NK-92 treated with Interleukin-12 subunit alpha and Interleukin-12 subunit beta, amount 100 ng/mL, for 24 hours (cell line): ENCODE results near the gene ADAMTS12.
A peak's percentile ranks its signal among the peaks of the same experiment; 100 is the strongest.

Experiments
- DNase-seq: peaks from one replicate; lab custom pipeline; 2025; lab: John Stamatoyannopoulos, UW

The ADAMTS12 gene

GRCh38 chr5:33649549-33650482 is 242.0 kb downstream of the ADAMTS12 start:
- DNase-seq = no peak

GRCh38 chr5:33641744-33642505 is 249.9 kb downstream of the ADAMTS12 start:
- no peak for DNase-seq

GRCh38 chr5:33639474-33639873 is 252.3 kb downstream of the ADAMTS12 start:
- no peak for DNase-seq

GRCh38 chr5:33637011-33637410 is 254.8 kb downstream of the ADAMTS12 start:
- DNase-seq = no peak

- DNase-seq = no peak
These were observed 256.2 kb downstream of the ADAMTS12 start for GRCh38 chr5:33635582-33635981.

GRCh38 chr5:33633699-33634098 is 258.1 kb downstream of the ADAMTS12 start:
- DNase-seq = no peak

GRCh38 chr5:33631786-33632185 is 260.0 kb downstream of the ADAMTS12 start:
- no peak for DNase-seq

- no peak for DNase-seq
These were observed 260.7 kb downstream of the ADAMTS12 start for GRCh38 chr5:33631139-33631538.

- no peak for DNase-seq
These were observed 261.8 kb downstream of the ADAMTS12 start for GRCh38 chr5:33629999-33630398.

- DNase-seq = no peak
These were observed 263.0 kb downstream of the ADAMTS12 start for GRCh38 chr5:33628796-33629195.

- no peak for DNase-seq
These were observed 270.3 kb downstream of the ADAMTS12 start for GRCh38 chr5:33621514-33621913.

GRCh38 chr5:33614039-33614438 is 277.8 kb downstream of the ADAMTS12 start:
- DNase-seq = no peak

- DNase-seq = no peak
These were observed 279.4 kb downstream of the ADAMTS12 start for GRCh38 chr5:33612386-33612785.

GRCh38 chr5:33611877-33612276 is 279.9 kb downstream of the ADAMTS12 start:
- DNase-seq = no peak

GRCh38 chr5:33608344-33609041 is 283.3 kb downstream of the ADAMTS12 start:
- no peak for DNase-seq

GRCh38 chr5:33604503-33604902 is 287.3 kb downstream of the ADAMTS12 start:
- no peak for DNase-seq

GRCh38 chr5:33601881-33602280 is 289.9 kb downstream of the ADAMTS12 start:
- DNase-seq = no peak

- no peak for DNase-seq
These were observed 296.5 kb downstream of the ADAMTS12 start for GRCh38 chr5:33595303-33595702.

GRCh38 chr5:33594006-33594405 is 297.8 kb downstream of the ADAMTS12 start:
- DNase-seq = no peak

- DNase-seq = no peak
These were observed 299.5 kb downstream of the ADAMTS12 start for GRCh38 chr5:33592245-33592644.

GRCh38 chr5:33588654-33589372 is 303.0 kb downstream of the ADAMTS12 start:
- DNase-seq = peak; percentile 10

GRCh38 chr5:33583332-33583731 is 308.5 kb downstream of the ADAMTS12 start:
- DNase-seq = no peak
